Measurements from ENCODE around the gene MALT1. TPM values are rescaled to one million over a fixed set of nuclear protein-coding genes. Genes with fewer than 3 reads are reported as not detected.

The MALT1 gene
- total RNA-seq, 4 donors from 2014 or later = 18.3 to 27.5 (median 22.6) TPM

- WGBS = 88% methylated on average over 5 of the region's 5 CpGs
- peaks cover 0 to 7% (median 1%) of the 10 kb centered on the region in 4 donors for H3K4me1 ChIP-seq
- H3K9me3 ChIP-seq = no peaks in the 10 kb centered on the region
- no peaks in the 10 kb centered on the region for H3K36me3 ChIP-seq
- H3K27me3 ChIP-seq = peaks cover 0 to 3% (median 0%) of the 10 kb centered on the region in 4 donors
- DNase-seq (ENCODE audit: extremely low spot score) = no peak
- no peak overlapping the region for H3K27ac ChIP-seq (replicated peaks in 1 of 4)
- H3K4me3 ChIP-seq = no peak overlapping the region
- TF ChIP-seq POLR2A (IDR thresholded peaks at IDR 0.05; ENCODE audit: low read depth) (no peak), EP300 (IDR thresholded peaks at IDR 0.05) (no peak), POLR2AphosphoS5 (IDR thresholded peaks at IDR 0.05) (no peak)
- TF ChIP-seq, protein P1, sequence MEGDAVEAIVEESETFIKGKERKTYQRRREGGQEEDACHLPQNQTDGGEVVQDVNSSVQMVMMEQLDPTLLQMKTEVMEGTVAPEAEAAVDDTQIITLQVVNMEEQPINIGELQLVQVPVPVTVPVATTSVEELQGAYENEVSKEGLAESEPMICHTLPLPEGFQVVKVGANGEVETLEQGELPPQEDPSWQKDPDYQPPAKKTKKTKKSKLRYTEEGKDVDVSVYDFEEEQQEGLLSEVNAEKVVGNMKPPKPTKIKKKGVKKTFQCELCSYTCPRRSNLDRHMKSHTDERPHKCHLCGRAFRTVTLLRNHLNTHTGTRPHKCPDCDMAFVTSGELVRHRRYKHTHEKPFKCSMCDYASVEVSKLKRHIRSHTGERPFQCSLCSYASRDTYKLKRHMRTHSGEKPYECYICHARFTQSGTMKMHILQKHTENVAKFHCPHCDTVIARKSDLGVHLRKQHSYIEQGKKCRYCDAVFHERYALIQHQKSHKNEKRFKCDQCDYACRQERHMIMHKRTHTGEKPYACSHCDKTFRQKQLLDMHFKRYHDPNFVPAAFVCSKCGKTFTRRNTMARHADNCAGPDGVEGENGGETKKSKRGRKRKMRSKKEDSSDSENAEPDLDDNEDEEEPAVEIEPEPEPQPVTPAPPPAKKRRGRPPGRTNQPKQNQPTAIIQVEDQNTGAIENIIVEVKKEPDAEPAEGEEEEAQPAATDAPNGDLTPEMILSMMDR (IDR thresholded peaks at IDR 0.05) = no peak
- intact Hi-C loops (cut with DNase I) = no loop called here
These were observed 40.0 kb upstream of the MALT1 start for GRCh38 chr18:58631301-58631700.

DNA sequence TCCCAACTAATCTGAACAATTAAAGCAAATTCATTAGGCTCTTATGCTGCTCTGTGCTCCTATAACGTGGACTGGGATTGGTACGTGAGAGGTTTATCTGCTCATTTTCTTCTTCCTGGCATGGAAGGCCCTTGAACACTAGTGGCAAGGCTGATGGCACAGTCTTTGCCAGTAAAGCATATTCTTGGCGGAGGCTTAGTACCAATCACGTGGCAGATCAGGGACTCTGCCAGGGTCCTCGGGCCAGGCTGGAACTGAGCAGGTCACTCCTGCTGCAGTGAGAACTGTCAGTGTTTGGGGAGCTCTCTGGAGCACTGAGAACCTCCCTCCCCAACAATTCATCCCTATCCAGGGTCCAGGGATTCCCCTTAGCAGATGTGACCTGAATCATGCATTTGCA, 38.7 kb upstream of the MALT1 start:
- H3K9me3 ChIP-seq = no peaks in the 10 kb centered on the region
- H3K4me1 ChIP-seq = peaks cover 0 to 7% (median 1%) of the 10 kb centered on the region in 4 donors
- TF ChIP-seq, protein P1 (IDR thresholded peaks at IDR 0.05) = no peak
- TF ChIP-seq POLR2A (IDR thresholded peaks at IDR 0.05; ENCODE audit: low read depth) (no peak), POLR2AphosphoS5 (IDR thresholded peaks at IDR 0.05) (no peak)
- DNase-seq (ENCODE audit: extremely low spot score) = no peak
- intact Hi-C loops (cut with DNase I) = no loop called here
- WGBS = 87% methylated on average over 4 of the region's 5 CpGs
- H3K4me3 ChIP-seq = no peak overlapping the region
- no peak overlapping the region for H3K27ac ChIP-seq (replicated peaks in 1 of 4)
- H3K27me3 ChIP-seq = peaks cover 0 to 3% (median 0%) of the 10 kb centered on the region in 4 donors
- no peaks in the 10 kb centered on the region for H3K36me3 ChIP-seq

GRCh38 chr18:58633874-58634273, 37.4 kb upstream of the MALT1 start:
- no peaks in the 10 kb centered on the region for H3K36me3 ChIP-seq
- no peak for TF ChIP-seq POLR2A (IDR thresholded peaks at IDR 0.05; ENCODE audit: low read depth)
- no peak for TF ChIP-seq POLR2AphosphoS5 (IDR thresholded peaks at IDR 0.05)
- TF ChIP-seq, protein P1 (IDR thresholded peaks at IDR 0.05) = no peak
- no peak for TF ChIP-seq EP300 (IDR thresholded peaks at IDR 0.05)
- H3K4me3 ChIP-seq = no peak overlapping the region
- DNase-seq (ENCODE audit: extremely low spot score) = no peak
- H3K4me1 ChIP-seq = peaks cover 0 to 4% (median 1%) of the 10 kb centered on the region in 4 donors
- H3K27me3 ChIP-seq = peaks cover 0 to 3% (median 0%) of the 10 kb centered on the region in 4 donors
- no peaks in the 10 kb centered on the region for H3K9me3 ChIP-seq
- intact Hi-C loops (cut with DNase I) = no loop called here
- no peak overlapping the region for H3K27ac ChIP-seq (replicated peaks in 1 of 4)

GRCh38 chr18:58635891-58636290, 35.4 kb upstream of the MALT1 start:
- Histone ChIP-seq H3K36me3 (no peaks in the 10 kb centered on the region), H3K9me3 (no peaks in the 10 kb centered on the region), H3K4me3 (no peak overlapping the region), H3K27ac (replicated peaks in 1 of 4) (no peak overlapping the region), H3K4me1 (peaks cover 0 to 3% (median 0%) of the 10 kb centered on the region in 4 donors), H3K27me3 (no peaks in the 10 kb centered on the region)
- TF ChIP-seq, protein P1 (IDR thresholded peaks at IDR 0.05) = no peak
- TF ChIP-seq POLR2A (IDR thresholded peaks at IDR 0.05; ENCODE audit: low read depth) = no peak
- intact Hi-C loops (cut with DNase I) = no loop called here
- WGBS = 34% methylated on average over 4 of the region's 4 CpGs
- no peak for DNase-seq (ENCODE audit: extremely low spot score)

DNA sequence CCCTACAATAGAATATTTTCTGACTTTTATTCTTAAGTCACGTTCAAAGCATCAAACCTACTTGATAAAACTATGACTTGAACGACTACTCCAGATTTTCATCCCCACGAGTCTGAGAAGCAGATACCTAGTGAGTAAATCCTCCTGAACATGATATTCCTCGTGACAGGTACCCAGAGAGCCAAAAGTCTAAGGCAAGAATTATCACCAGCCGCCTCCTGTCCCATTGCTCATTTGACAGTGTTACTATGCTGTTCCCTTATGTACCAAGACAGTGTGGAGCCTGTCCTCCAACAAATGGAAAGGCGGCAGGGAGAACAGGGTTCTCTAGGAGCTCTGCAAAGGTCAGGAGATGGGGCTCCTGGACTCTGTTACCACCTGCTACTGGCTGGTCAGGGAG, 34.1 kb upstream of the MALT1 start:
- Histone ChIP-seq H3K4me1 (peaks cover 0 to 3% (median 0%) of the 10 kb centered on the region in 4 donors), H3K27ac (replicated peaks in 1 of 4) (no peak overlapping the region), H3K9me3 (no peaks in the 10 kb centered on the region), H3K27me3 (no peaks in the 10 kb centered on the region), H3K4me3 (no peak overlapping the region), H3K36me3 (no peaks in the 10 kb centered on the region)
- intact Hi-C loops (cut with DNase I) = no loop called here
- DNase-seq (ENCODE audit: extremely low spot score) = no peak
- WGBS = 91% methylated on average over 6 of the region's 6 CpGs
- no peak for TF ChIP-seq POLR2A (IDR thresholded peaks at IDR 0.05; ENCODE audit: low read depth)

Measured in esophagus muscularis mucosa (tissue), 4 donors.